ENCODE measurements around the gene SMIM24.
A peak's percentile ranks its signal among the peaks of the same experiment; 100 is the strongest.

Gene SMIM24

GRCh38 chr19:3476830-3477229, 3.5 kb downstream of the SMIM24 start:
- no peak for DNase-seq

GRCh38 chr19:3475449-3475848, 4.9 kb downstream of the SMIM24 start:
- no peak for DNase-seq

GRCh38 chr19:3474614-3475013, 5.7 kb downstream of the SMIM24 start:
- DNase-seq: no peak

- DNase-seq: no peak
Measured at GRCh38 chr19:3474010-3474409, 6.3 kb downstream of the SMIM24 start.

- peak in 14 of 58 donors; percentile 5 to 39 (median 12) for DNase-seq
Measured at GRCh38 chr19:3471954-3472655, 8.2 kb downstream of the SMIM24 start.

GRCh38 chr19:3470500-3471128, 9.7 kb downstream of the SMIM24 start:
- DNase-seq: no peak

- DNase-seq: peak in 2 of 58 donors; percentile 14
Measured at GRCh38 chr19:3469638-3470499, 10.5 kb downstream of the SMIM24 start.

- no peak for DNase-seq
Measured at GRCh38 chr19:3468211-3468610, 12.1 kb downstream of the SMIM24 start.

GRCh38 chr19:3467437-3468198, 12.7 kb downstream of the SMIM24 start:
- no peak for DNase-seq

- peak in 41 of 58 donors; percentile 7 to 81 (median 47) for DNase-seq
Measured at GRCh38 chr19:3466635-3467034, 13.7 kb downstream of the SMIM24 start.

- no peak for DNase-seq
Measured at GRCh38 chr19:3465552-3465951, 14.8 kb downstream of the SMIM24 start.

GRCh38 chr19:3464587-3465235, 15.6 kb downstream of the SMIM24 start:
- no peak for DNase-seq

GRCh38 chr19:3463714-3464586, 16.4 kb downstream of the SMIM24 start:
- no peak for DNase-seq

- peak in 1 of 58 donors; percentile 29 for DNase-seq
Measured at GRCh38 chr19:3462991-3463713, 17.2 kb downstream of the SMIM24 start.

- DNase-seq: no peak
Measured at GRCh38 chr19:3459965-3460582, 20.3 kb downstream of the SMIM24 start.

GRCh38 chr19:3459089-3459881, 21.0 kb downstream of the SMIM24 start:
- peak in 51 of 58 donors; percentile 18 to 82 (median 54) for DNase-seq

- peak in 3 of 58 donors; percentile 7 to 24 (median 22) for DNase-seq
Measured at GRCh38 chr19:3458229-3459088, 21.9 kb downstream of the SMIM24 start.

All from anterior cingulate cortex (tissue), 58 donors.